ENCODE measurements around the gene FOXP1. TPM values are rescaled to one million over a fixed set of nuclear protein-coding genes. Genes with fewer than 3 reads are reported as not detected.

FOXP1 gene
- total and polyA plus RNA-seq, 2 of the 13 experiments (the other 11 are each of a cell fraction or from before 2014, with no cell fraction given), result 40.4 to 59.0 TPM

DNA sequence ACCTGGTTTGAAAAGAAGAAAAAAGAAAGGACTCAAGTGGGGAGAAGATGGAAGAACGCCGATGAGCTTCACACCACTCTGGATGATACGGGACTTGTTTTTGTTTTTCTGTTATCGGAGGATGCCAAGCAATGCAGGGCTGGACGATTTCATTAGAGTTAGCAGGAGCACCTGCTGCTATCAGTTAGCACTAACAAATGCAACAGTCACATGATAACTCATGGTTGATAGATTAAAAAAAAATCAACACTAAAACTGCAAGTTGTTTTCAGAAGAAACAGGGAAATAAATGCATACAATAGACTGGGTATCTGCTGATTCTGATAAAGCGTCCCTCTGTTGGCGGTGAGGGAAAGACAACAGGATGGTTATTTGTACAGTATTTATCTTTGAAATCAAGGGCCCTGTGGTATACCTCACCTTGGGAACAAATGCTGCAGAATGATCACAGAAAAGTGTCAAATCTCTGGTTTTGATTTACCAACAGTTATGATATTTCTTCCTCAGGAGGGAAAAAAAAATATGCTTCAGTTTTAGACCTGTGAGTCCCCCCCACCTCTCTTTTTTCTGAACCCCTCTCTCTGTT lies 575.1 kb downstream of the FOXP1 start:
- no peak overlapping the region for H2AFZ ChIP-seq (ENCODE audit: low read length)
- H3K36me3 ChIP-seq (replicated peaks in 1 of 2; ENCODE audit: control insufficient read depth in 1 of 2, insufficient read depth in 2 of 2, low read length in 2 of 2), result peaks cover 1 to 18% of the 10 kb centered on the region in 2 experiments; a peak in 3 of 5 replicates
- intact Hi-C loops (cut with micrococcal nuclease; ENCODE audit: unreplicated experiment) (loop anchor here (5.0 kb wide), 2 partner anchors 54 to 644 kb away; no protein-coding TSS in a partner anchor), in situ Hi-C loops (cut with HindIII; ENCODE audit: extremely low pct_ligation_motif_present, low pct_unique_long_range_greater_than_20kb) (loop anchor here (10.0 kb wide), 1 partner anchor 586 kb away; no protein-coding TSS in a partner anchor)
- ChIA-PET CTCF (ENCODE audit: low intra/inter-chr PET ratio, low total read pairs) (no interaction called here), POLR2A (no interaction called here)
- H3K9ac ChIP-seq (ENCODE audit: insufficient read depth, low read depth, low read length), result no peak overlapping the region
- FAIRE-seq, result no peak
- no peak overlapping the region for H3K27ac ChIP-seq (ENCODE audit: extremely low read length, insufficient read depth, low read length)
- ATAC-seq, result peak; percentile 32; the same call in 1 of the 3 replicates
- peaks cover 5% of the 10 kb centered on the region; the same call in 1 of the 2 replicates for H4K20me1 ChIP-seq (ENCODE audit: insufficient read depth, low read length)
- no TSS peak for BruUV-seq (replicated peaks)
- peaks cover 49% of the 10 kb centered on the region for H3K4me1 ChIP-seq (ENCODE audit: insufficient read depth, low read length)
- no peak overlapping the region for H3K4me3 ChIP-seq (replicated peaks in 1 of 3; ENCODE audit: insufficient read depth in 1 of 3, low read depth in 2 of 3, low read length in 3 of 3)
- peaks cover 38% of the 10 kb centered on the region for H3K79me2 ChIP-seq (ENCODE audit: insufficient read depth, low read length)
- no peak overlapping the region for H3K4me2 ChIP-seq (ENCODE audit: low read depth, low read length)
- no peak for DNase-seq (ENCODE audit: low spot score)
- H3K27me3 ChIP-seq (ENCODE audit: control insufficient read depth in 1 of 2, insufficient read depth in 2 of 2, low read length in 2 of 2), result no peaks in the 10 kb centered on the region
- no peak for TF ChIP-seq ZNF296 (CRISPR knock-in tag; conservative IDR thresholded peaks at IDR 0.05)
- TF ChIP-seq RFX3 (CRISPR knock-in tag; IDR thresholded peaks at IDR 0.05), result no peak
- no peak for TF ChIP-seq ZSCAN20 (CRISPR knock-in tag; IDR thresholded peaks at IDR 0.05; ENCODE audit: borderline replicate concordance)
- TF ChIP-seq, protein P1, sequence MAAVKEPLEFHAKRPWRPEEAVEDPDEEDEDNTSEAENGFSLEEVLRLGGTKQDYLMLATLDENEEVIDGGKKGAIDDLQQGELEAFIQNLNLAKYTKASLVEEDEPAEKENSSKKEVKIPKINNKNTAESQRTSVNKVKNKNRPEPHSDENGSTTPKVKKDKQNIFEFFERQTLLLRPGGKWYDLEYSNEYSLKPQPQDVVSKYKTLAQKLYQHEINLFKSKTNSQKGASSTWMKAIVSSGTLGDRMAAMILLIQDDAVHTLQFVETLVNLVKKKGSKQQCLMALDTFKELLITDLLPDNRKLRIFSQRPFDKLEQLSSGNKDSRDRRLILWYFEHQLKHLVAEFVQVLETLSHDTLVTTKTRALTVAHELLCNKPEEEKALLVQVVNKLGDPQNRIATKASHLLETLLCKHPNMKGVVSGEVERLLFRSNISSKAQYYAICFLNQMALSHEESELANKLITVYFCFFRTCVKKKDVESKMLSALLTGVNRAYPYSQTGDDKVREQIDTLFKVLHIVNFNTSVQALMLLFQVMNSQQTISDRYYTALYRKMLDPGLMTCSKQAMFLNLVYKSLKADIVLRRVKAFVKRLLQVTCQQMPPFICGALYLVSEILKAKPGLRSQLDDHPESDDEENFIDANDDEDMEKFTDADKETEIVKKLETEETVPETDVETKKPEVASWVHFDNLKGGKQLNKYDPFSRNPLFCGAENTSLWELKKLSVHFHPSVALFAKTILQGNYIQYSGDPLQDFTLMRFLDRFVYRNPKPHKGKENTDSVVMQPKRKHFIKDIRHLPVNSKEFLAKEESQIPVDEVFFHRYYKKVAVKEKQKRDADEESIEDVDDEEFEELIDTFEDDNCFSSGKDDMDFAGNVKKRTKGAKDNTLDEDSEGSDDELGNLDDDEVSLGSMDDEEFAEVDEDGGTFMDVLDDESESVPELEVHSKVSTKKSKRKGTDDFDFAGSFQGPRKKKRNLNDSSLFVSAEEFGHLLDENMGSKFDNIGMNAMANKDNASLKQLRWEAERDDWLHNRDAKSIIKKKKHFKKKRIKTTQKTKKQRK (IDR thresholded peaks at IDR 0.05; ENCODE audit: low read length), result no peak
- no peak for TF ChIP-seq MAFG (CRISPR knock-in tag; IDR thresholded peaks at IDR 0.05)
- TF ChIP-seq ATF1 (CRISPR knock-in tag; IDR thresholded peaks at IDR 0.05), result no peak
- no peak for TF ChIP-seq HNF4G (IDR thresholded peaks at IDR 0.05; ENCODE audit: borderline replicate concordance, low read depth, low read length)
- no peak for TF ChIP-seq HNF4G (CRISPR knock-in tag; IDR thresholded peaks at IDR 0.05; ENCODE audit: borderline replicate concordance, low read depth)
- no peak for TF ChIP-seq NFKBIZ (CRISPR knock-in tag; IDR thresholded peaks at IDR 0.05)
- TF ChIP-seq ZNF569 (CRISPR knock-in tag; IDR thresholded peaks at IDR 0.05; ENCODE audit: borderline replicate concordance), result no peak
- no peaks in the 10 kb centered on the region for H3K9me3 ChIP-seq (ENCODE audit: low read length)
- 94% methylated on average over 7 of the region's 7 CpGs for WGBS (ENCODE audit: low lambda C conversion rate)
